T47D (cell line): ENCODE measurements around the gene POLN.

ENCODE experiments used
- DNase-seq, 2 experiments: peaks; one replicate each; pipeline versions ENCODE4 v3.0.0 to v3.0.0-alpha.2; 2011 to 2012; ENCODE audit warnings: low read depth in 1 of 2, low spot score in 1 of 2
- JUND ChIP-seq: IDR thresholded peaks from 2 replicates; pipeline ENCODE4 v1.6.1; 2012; ENCODE audit warnings: low read depth
- in situ Hi-C: cut with HindIII; loops from 2 replicates; pipeline ENCODE4 v1.10.0; 2016; ENCODE audit warnings: low sequenced_read_pairs, low pct_unique_long_range_greater_than_20kb

POLN gene

GRCh38 chr4:2091990-2092668, 149.8 kb downstream of the POLN start:
- in situ Hi-C loops: no loop called here
- no peak for DNase-seq
- no peak for TF ChIP-seq JUND

GRCh38 chr4:2090642-2091041, 151.3 kb downstream of the POLN start:
- in situ Hi-C loops: no loop called here
- TF ChIP-seq JUND: no peak
- DNase-seq: no peak

GRCh38 chr4:2089222-2089621, 152.7 kb downstream of the POLN start:
- no peak for DNase-seq
- in situ Hi-C loops: no loop called here
- TF ChIP-seq JUND: no peak

GRCh38 chr4:2087170-2087569, 154.8 kb downstream of the POLN start:
- no peak for TF ChIP-seq JUND
- in situ Hi-C loops: no loop called here
- DNase-seq: peak in 1 of 2 experiments; percentile 16

GRCh38 chr4:2085496-2085901, 156.4 kb downstream of the POLN start:
- DNase-seq: no peak
- in situ Hi-C loops: no loop called here
- TF ChIP-seq JUND: no peak

GRCh38 chr4:2084316-2084715, 157.6 kb downstream of the POLN start:
- in situ Hi-C loops: no loop called here
- DNase-seq: no peak
- TF ChIP-seq JUND: no peak

- TF ChIP-seq JUND: no peak
- DNase-seq: no peak
- in situ Hi-C loops: no loop called here
Observed at GRCh38 chr4:2083826-2084160, 158.1 kb downstream of the POLN start.

- in situ Hi-C loops: no loop called here
- DNase-seq: no peak
- TF ChIP-seq JUND: no peak
Observed at GRCh38 chr4:2083116-2083825, 158.7 kb downstream of the POLN start.

GRCh38 chr4:2082627-2083026, 159.3 kb downstream of the POLN start:
- in situ Hi-C loops: no loop called here
- no peak for TF ChIP-seq JUND
- DNase-seq: no peak

GRCh38 chr4:2082118-2082517, 159.8 kb downstream of the POLN start:
- DNase-seq: no peak
- no peak for TF ChIP-seq JUND
- in situ Hi-C loops: no loop called here

GRCh38 chr4:2081540-2081939, 160.4 kb downstream of the POLN start:
- in situ Hi-C loops: no loop called here
- DNase-seq: no peak
- TF ChIP-seq JUND: no peak

- no peak for TF ChIP-seq JUND
- no peak for DNase-seq
- in situ Hi-C loops: no loop called here
Observed at GRCh38 chr4:2080429-2081300, 161.3 kb downstream of the POLN start.

- in situ Hi-C loops: no loop called here
- no peak for DNase-seq
- no peak for TF ChIP-seq JUND
Observed at GRCh38 chr4:2079926-2080325, 162.0 kb downstream of the POLN start.
